H1 (cell line): ENCODE results near the gene GSG1L. TPM values are rescaled to one million over a fixed set of nuclear protein-coding genes. Genes with fewer than 3 reads are reported as not detected.
A peak's percentile ranks its signal among the peaks of the same experiment; 100 is the strongest.

Source experiments
- CTCF ChIA-PET: fragments of 300-600 bp; sonication (Branson Sonifier 250); formaldehyde crosslinking; loops from one replicate; lab custom pipeline; 2021; ENCODE audit not compliant: partially characterized antibody; lab: Charles Lee
- POLR2A ChIA-PET: fragments of 300-600 bp; sonication (Branson Sonifier 250); formaldehyde crosslinking; loops from one replicate; lab custom pipeline; 2021; ENCODE audit warnings: inconsistent platforms; ENCODE audit not compliant: partially characterized antibody; lab: Charles Lee
- DNase-seq, 2 experiments: peaks; one replicate each; pipeline versions ENCODE4 v3.0.0 to v3.0.0-alpha.2; 2010 to 2022; ENCODE audit warnings: low spot score in 2 of 2, low read depth in 1 of 2, mixed read lengths in 1 of 2
- FAIRE-seq: peaks from 2 replicates; lab custom pipeline; 2011; peaks lifted over from hg19 to GRCh38; lab: Jason Lieb, UNC
- H2AFZ ChIP-seq: 2 replicates; pipeline ENCODE4 v1.8.1; 2012; ENCODE audit warnings: low read length, inconsistent platforms
- H2AK5ac ChIP-seq: 2 replicates; pipeline ENCODE4 v1.6.1; 2013; ENCODE audit warnings: low read depth, low read length
- H2BK120ac ChIP-seq: replicated peaks from 2 replicates; pipeline ENCODE3; 2013; ENCODE audit warnings: low read depth, low read length, inconsistent platforms
- H2BK12ac ChIP-seq: 2 replicates; pipeline ENCODE4 v1.6.1; 2013; ENCODE audit warnings: low read depth, low read length
- H2BK15ac ChIP-seq: 2 replicates; pipeline ENCODE4 v1.6.1; 2013; ENCODE audit warnings: low read length
- H2BK20ac ChIP-seq: 2 replicates; pipeline ENCODE4 v1.6.1; 2013; ENCODE audit warnings: low read length
- H2BK5ac ChIP-seq: 2 replicates; pipeline ENCODE4 v1.6.1; 2013; ENCODE audit warnings: low read depth, low read length
- H3K14ac ChIP-seq: 2 replicates; pipeline ENCODE4 v1.6.1; 2013; ENCODE audit warnings: inconsistent platforms; ENCODE audit not compliant: insufficient read length
- H3K18ac ChIP-seq: 2 replicates; pipeline ENCODE4 v1.6.1; 2013; ENCODE audit warnings: low read length; ENCODE audit errors: extremely low read depth
- H3K23ac ChIP-seq: 2 replicates; pipeline ENCODE4 v1.6.1; 2013; ENCODE audit warnings: inconsistent platforms; ENCODE audit not compliant: insufficient read length
- H3K23me2 ChIP-seq: 2 replicates; pipeline ENCODE4 v1.6.1; 2013; ENCODE audit warnings: low read depth, low read length
- H3K27ac ChIP-seq: 2 replicates; pipeline ENCODE4 v1.6.1; 2011; ENCODE audit warnings: low read depth, low read length, inconsistent platforms
- H3K27me3 ChIP-seq, 4 experiments: replicated peaks in 1 of 4; 1 replicate in 1 of 4; 2 replicates in 3 of 4; pipeline versions ENCODE4 v1.6.1 to v1.8.1; 2011 to 2013; ENCODE audit warnings: low read length in 3 of 4, mild to moderate bottlenecking in 3 of 4, inconsistent platforms in 2 of 4, mixed read lengths in 2 of 4, moderate library complexity in 1 of 4; ENCODE audit not compliant: control insufficient read depth in 3 of 4, insufficient read depth in 3 of 4; ENCODE audit errors: extremely low read depth in 1 of 4
- H3K36me3 ChIP-seq, 4 experiments: 2 replicates each; pipeline versions ENCODE4 v1.6.1 to v1.8.1; 2011 to 2013; ENCODE audit warnings: mild to moderate bottlenecking in 4 of 4, low read length in 3 of 4, moderate library complexity in 2 of 4, control low read depth in 1 of 4, inconsistent platforms in 1 of 4; ENCODE audit not compliant: insufficient read depth in 4 of 4, control insufficient read depth in 2 of 4
- H3K4ac ChIP-seq: replicated peaks from 2 replicates; pipeline ENCODE3; 2013; ENCODE audit warnings: low read length, low read depth, mixed read lengths, inconsistent platforms; ENCODE audit not compliant: insufficient read length
- H3K4me1 ChIP-seq, 4 experiments: replicated peaks in 1 of 4; 1 replicate in 1 of 4; 2 replicates in 3 of 4; pipeline versions ENCODE4 v1.6.1 to v1.8.1; 2011 to 2013; ENCODE audit warnings: low read length in 3 of 4, inconsistent platforms in 2 of 4, mixed read lengths in 1 of 4; ENCODE audit not compliant: insufficient read depth in 4 of 4, control insufficient read depth in 3 of 4
- H3K4me2 ChIP-seq, 2 experiments: 2 replicates each; pipeline versions ENCODE4 v1.6.1 to v1.8.1; 2011 to 2013; ENCODE audit warnings: low read depth in 2 of 2, low read length in 2 of 2, control low read depth in 1 of 2, inconsistent platforms in 1 of 2, mild to moderate bottlenecking in 1 of 2; ENCODE audit not compliant: insufficient read depth in 1 of 2
- H3K4me3 ChIP-seq, 4 experiments: fragments of 200-600, 300-600 bp in 1 of 4; sonication (generic), shearing (Covaris generic), sonication (Bioruptor Twin) in 1 of 4; 2 replicates each; pipeline versions ENCODE4 v1.5.1 to v1.8.1; 2011 to 2016; ENCODE audit warnings: low read length in 4 of 4, low read depth in 3 of 4, control low read depth in 2 of 4, inconsistent platforms in 2 of 4, mild to moderate bottlenecking in 2 of 4, mixed read lengths in 1 of 4, moderate library complexity in 1 of 4; ENCODE audit not compliant: insufficient read depth in 2 of 4; ENCODE audit errors: extremely low read depth in 1 of 4
- H3K56ac ChIP-seq: replicated peaks from 2 replicates; pipeline ENCODE3; 2013; ENCODE audit warnings: low read depth, mild to moderate bottlenecking, mixed read lengths, low read length, inconsistent platforms; ENCODE audit not compliant: insufficient read length
- H3K79me1 ChIP-seq: 2 replicates; pipeline ENCODE4 v1.6.1; 2013; ENCODE audit warnings: low read depth, low read length, control low read depth
- H3K79me2 ChIP-seq, 2 experiments: 2 replicates each; pipeline versions ENCODE4 v1.6.1 to v1.8.1; 2012 to 2013; ENCODE audit warnings: low read length in 2 of 2, mild to moderate bottlenecking in 2 of 2, inconsistent platforms in 1 of 2; ENCODE audit not compliant: insufficient read depth in 2 of 2, control insufficient read depth in 1 of 2
- H3K9ac ChIP-seq, 4 experiments: replicated peaks in 1 of 4; 1 replicate in 1 of 4; 2 replicates in 3 of 4; pipeline versions ENCODE4 v1.6.1 to v1.8.1; 2011 to 2013; ENCODE audit warnings: low read depth in 3 of 4, low read length in 3 of 4, control low read depth in 2 of 4, mild to moderate bottlenecking in 2 of 4, moderate library complexity in 2 of 4, inconsistent platforms in 1 of 4; ENCODE audit errors: extremely low read depth in 1 of 4
- H3K9me3 ChIP-seq, 2 experiments: 2 replicates each; pipeline versions ENCODE4 v1.6.1 to v1.8.1; 2012 to 2013; ENCODE audit warnings: mild to moderate bottlenecking in 2 of 2, moderate library complexity in 2 of 2, control low read depth in 1 of 2, inconsistent platforms in 1 of 2, low read depth in 1 of 2, low read length in 1 of 2, mixed read lengths in 1 of 2; ENCODE audit not compliant: insufficient read depth in 2 of 2
- H4K20me1 ChIP-seq, 2 experiments: replicated peaks in 1 of 2; 2 replicates each; pipeline versions ENCODE3 to v1.8.1; 2011 to 2013; ENCODE audit warnings: inconsistent platforms in 2 of 2, low read length in 2 of 2, mild to moderate bottlenecking in 1 of 2; ENCODE audit not compliant: insufficient read depth in 2 of 2, control insufficient read depth in 1 of 2
- H4K5ac ChIP-seq: 2 replicates; pipeline ENCODE4 v1.6.1; 2013; ENCODE audit warnings: low read length, low read depth, mixed read lengths, inconsistent platforms; ENCODE audit not compliant: insufficient read length
- H4K8ac ChIP-seq: 2 replicates; pipeline ENCODE4 v1.8.0; 2013; ENCODE audit warnings: mild to moderate bottlenecking, moderate library complexity, low read length, inconsistent platforms; ENCODE audit not compliant: insufficient read depth; ENCODE audit errors: extremely low read depth
- H4K91ac ChIP-seq: replicated peaks from 2 replicates; pipeline ENCODE3; 2013; ENCODE audit warnings: low read length, mixed read lengths, inconsistent platforms; ENCODE audit not compliant: insufficient read length
- GABPA ChIP-seq: IDR thresholded peaks from 2 replicates; pipeline ENCODE4 v1.6.1; 2011; ENCODE audit warnings: mild to moderate bottlenecking, low read length, moderate library complexity, borderline replicate concordance; ENCODE audit not compliant: insufficient read depth
- KDM1A ChIP-seq: fragments of 200-600, 300-600 bp; sonication (generic); IDR thresholded peaks from 2 replicates; pipeline ENCODE4 v1.7.1; 2016; ENCODE audit warnings: mild to moderate bottlenecking, low read length, borderline replicate concordance
- TAF7 ChIP-seq: optimal IDR thresholded peaks from 2 replicates; pipeline ENCODE3; 2011; ENCODE audit warnings: low read depth, mild to moderate bottlenecking, inconsistent platforms, low read length, moderate library complexity, borderline replicate concordance
- WGBS, 2 experiments: shearing (Covaris generic) in 1 of 2; methylation state at CpG; one replicate each; pipeline versions ENCODE4 v1.1.6 to v1.1.7; 2013 to 2015; ENCODE audit warnings: low lambda C conversion rate in 2 of 2, mixed read lengths in 2 of 2, inconsistent platforms in 1 of 2, low coverage in 1 of 2, missing lambda C conversion rate in 1 of 2; ENCODE audit not compliant: insufficient replicate concordance in 2 of 2, insufficient coverage in 1 of 2, insufficient read length in 1 of 2; ENCODE audit errors: extremely low coverage in 1 of 2, missing lambda C conversion rate in 1 of 2; 5-methylcytosine and 5-hydroxymethylcytosine counted together
- polyA plus RNA-seq, 7 experiments: library from polyadenylated mRNA; depleted of rRNA in 3 of 7; stranded (reverse) in 5 of 7; unstranded in 2 of 7; fragments of >200 nt in 5 of 7; fragments of 200-250 nt in 2 of 7; gene quantifications; 1 replicate in 5 of 7; 2 replicates in 1 of 7; 4 replicates in 1 of 7; pipeline versions ENCODE4 v1.2.1 to v1.2.3, GENCODE V29; 2011 to 2013; ENCODE audit warnings: missing spikeins in 2 of 7, mixed read lengths in 2 of 7
- total RNA-seq: library from RNA; stranded (reverse); fragmentation: NEBNext Ultra II Directional; extraction: Animal tissue kit (Norgen Biotek cat#: 25700); gene quantifications from 2 replicates; pipeline ENCODE4 v1.2.1, GENCODE V29; 2021
- TF ChIP-seq, protein P1 (sequence below): IDR thresholded peaks from 2 replicates; pipeline ENCODE4 v1.6.1; 2012; ENCODE audit warnings: inconsistent platforms

GSG1L gene
- total and polyA plus RNA-seq, 2 of the 8 experiments (the other 6 are each of a cell fraction or from before 2014, with no cell fraction given): 0.71 to 1.1 TPM

DNA sequence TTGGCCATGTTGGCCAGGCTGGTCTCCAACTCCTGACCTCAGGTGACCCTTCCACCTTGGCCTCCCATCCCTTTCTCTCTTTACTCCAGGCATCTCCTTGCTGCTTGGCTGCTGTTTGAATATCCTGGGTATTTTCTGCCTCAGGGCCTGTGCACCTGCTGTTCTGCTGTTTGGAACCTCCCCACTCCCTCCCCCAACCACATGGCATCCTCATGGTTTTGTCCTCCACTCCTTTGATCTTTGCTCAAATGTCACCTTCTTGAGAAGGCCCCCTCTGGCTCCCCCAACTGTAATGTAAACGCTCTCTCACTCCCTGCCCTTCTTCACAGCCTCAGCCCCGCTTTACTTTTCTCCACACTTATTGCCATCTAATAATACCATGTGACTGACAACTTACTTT lies 152.0 kb downstream of the GSG1L start:
- Histone ChIP-seq H3K23ac (no peak overlapping the region), H4K8ac (no peak overlapping the region), H3K27me3 (no peaks in the 10 kb centered on the region), H2AFZ (no peak overlapping the region), H3K14ac (no peak overlapping the region), H2BK15ac (no peak overlapping the region), H4K91ac (no peak overlapping the region), H3K4me2 (no peak overlapping the region), H3K9ac (no peak overlapping the region), H3K23me2 (no peaks in the 10 kb centered on the region), H4K20me1 (no peaks in the 10 kb centered on the region), H4K5ac (no peak overlapping the region), H3K56ac (no peak overlapping the region), H3K79me1 (no peaks in the 10 kb centered on the region), H3K4ac (no peak overlapping the region), H2BK20ac (no peak overlapping the region), H3K36me3 (no peaks in the 10 kb centered on the region), H3K9me3 (no peaks in the 10 kb centered on the region), H3K27ac (no peak overlapping the region), H2BK120ac (no peak overlapping the region), H3K4me1 (no peaks in the 10 kb centered on the region), H2AK5ac (no peak overlapping the region), H2BK5ac (no peak overlapping the region), H3K4me3 (no peak overlapping the region), H2BK12ac (no peak overlapping the region), H3K18ac (no peak overlapping the region), H3K79me2 (no peaks in the 10 kb centered on the region)
- DNase-seq (no peak), FAIRE-seq (no peak)
- ChIA-PET POLR2A (no interaction called here), CTCF (interaction anchor here (0.8 to 1.3 kb wide), 2 partner anchors 9 to 24 kb away, joined by 3 to 4 read pairs; no protein-coding TSS in a partner anchor)
- 73% methylated on average over 2 of the region's 2 CpGs; no CpG with 5 or more reads in 1 of the 2 experiments for WGBS, 2 experiments
- TF ChIP-seq, protein P1, sequence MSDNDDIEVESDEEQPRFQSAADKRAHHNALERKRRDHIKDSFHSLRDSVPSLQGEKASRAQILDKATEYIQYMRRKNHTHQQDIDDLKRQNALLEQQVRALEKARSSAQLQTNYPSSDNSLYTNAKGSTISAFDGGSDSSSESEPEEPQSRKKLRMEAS: peak; percentile 35; the same call in 1 of the 2 replicates
- TF ChIP-seq KDM1A (no peak), GABPA (no peak), TAF7 (no peak)
